ENCODE data around the gene SCN8A.

Gene SCN8A

GRCh38 chr12:51722431-51722830 lies 131.4 kb downstream of the SCN8A start:
- DNase-seq, result no peak

GRCh38 chr12:51726161-51726560 lies 135.1 kb downstream of the SCN8A start:
- no peak for DNase-seq

GRCh38 chr12:51726931-51727330 lies 135.9 kb downstream of the SCN8A start:
- no peak for DNase-seq

GRCh38 chr12:51729331-51729730 lies 138.3 kb downstream of the SCN8A start:
- no peak for DNase-seq

GRCh38 chr12:51730745-51731144 lies 139.7 kb downstream of the SCN8A start:
- DNase-seq, result no peak

GRCh38 chr12:51740536-51740935 lies 149.5 kb downstream of the SCN8A start:
- no peak for DNase-seq

GRCh38 chr12:51744235-51744634 lies 153.2 kb downstream of the SCN8A start:
- DNase-seq, result no peak

- no peak for DNase-seq
Observed at GRCh38 chr12:51744957-51745356, 153.9 kb downstream of the SCN8A start.

GRCh38 chr12:51746416-51746815 lies 155.4 kb downstream of the SCN8A start:
- DNase-seq, result no peak

GRCh38 chr12:51748235-51748634 lies 157.2 kb downstream of the SCN8A start:
- no peak for DNase-seq

- DNase-seq, result no peak
Observed at GRCh38 chr12:51749206-51749985, 158.4 kb downstream of the SCN8A start.

- no peak for DNase-seq
Observed at GRCh38 chr12:51749986-51750317, 158.9 kb downstream of the SCN8A start.

- no peak for DNase-seq
Observed at GRCh38 chr12:51751661-51752060, 160.6 kb downstream of the SCN8A start.

GRCh38 chr12:51752234-51752889 lies 161.3 kb downstream of the SCN8A start:
- no peak for DNase-seq

- DNase-seq, result no peak
Observed at GRCh38 chr12:51753980-51754675, 163.1 kb downstream of the SCN8A start.

- no peak for DNase-seq
Observed at GRCh38 chr12:51755251-51755650, 164.2 kb downstream of the SCN8A start.

- no peak for DNase-seq
Observed at GRCh38 chr12:51759175-51759574, 168.1 kb downstream of the SCN8A start.

- DNase-seq, result no peak
Observed at GRCh38 chr12:51759695-51760094, 168.7 kb downstream of the SCN8A start.

GRCh38 chr12:51760231-51760630 lies 169.2 kb downstream of the SCN8A start:
- no peak for DNase-seq

- no peak for DNase-seq
Observed at GRCh38 chr12:51763743-51764142, 172.7 kb downstream of the SCN8A start.

- no peak for DNase-seq
Observed at GRCh38 chr12:51766067-51766676, 175.1 kb downstream of the SCN8A start.

GRCh38 chr12:51771008-51771407 lies 180.0 kb downstream of the SCN8A start:
- no peak for DNase-seq

GRCh38 chr12:51773145-51773869 lies 182.3 kb downstream of the SCN8A start:
- DNase-seq, result no peak

Data from NCI-H1048 (cell line).